OCI-LY1 (cell line): Measurements from ENCODE around the gene WNK2.
"Not testable (repeated sequence)": the region's sequence is repeated elsewhere in the genome, so short reads cannot be mapped to it uniquely, and the experiment has no call there.

Experiments used
- CTCF ChIP-seq: fragments of 200-600 bp; sonication (generic), shearing (Covaris generic); IDR thresholded peaks from 2 replicates; pipeline ENCODE4 v1.5.1; 2017; ENCODE audit warnings: mild to moderate bottlenecking, antibody characterized with exemption, low read length, moderate library complexity, mixed read lengths
- EZH2 ChIP-seq: fragments of 200-600 bp; sonication (generic), shearing (Covaris generic); IDR thresholded peaks from 2 replicates; pipeline ENCODE4 v1.8.0; 2017; ENCODE audit warnings: borderline replicate concordance, mixed run types, mild to moderate bottlenecking, antibody characterized with exemption, low read length, moderate library complexity, mixed read lengths

DNA sequence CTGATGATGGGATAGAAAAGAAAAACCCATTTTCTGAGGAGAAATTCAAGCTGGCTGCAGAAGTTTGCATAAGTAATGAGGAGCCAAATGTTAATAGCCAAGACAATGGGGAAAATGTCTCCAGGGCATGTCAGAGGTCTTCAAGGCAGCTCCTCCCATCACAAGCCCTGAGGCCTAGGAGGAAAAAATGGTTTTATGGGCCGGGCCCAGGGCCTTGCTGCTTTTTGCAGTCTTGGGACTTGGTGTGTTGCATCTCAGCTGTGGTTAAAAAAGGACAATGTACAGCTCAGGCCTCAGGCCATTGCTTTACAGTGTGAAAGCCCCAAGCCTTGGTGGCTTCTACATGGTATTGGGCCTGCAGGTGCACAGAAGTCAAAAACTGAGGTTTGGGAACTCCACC, 154.3 kb downstream of the WNK2 start:
- TF ChIP-seq CTCF, EZH2: not testable (repeated sequence)
